A204.1 (cell line): ENCODE data around the gene TAX1BP3.
"Not testable (repeated sequence)": the region's sequence is repeated elsewhere in the genome, so short reads cannot be mapped to it uniquely, and the experiment has no call there.

ENCODE experiments used
- FAIRE-seq: peaks from 2 replicates; lab custom pipeline; 2012; peaks lifted over from hg19 to GRCh38; lab: Jason Lieb, UNC

The TAX1BP3 gene, protein sequence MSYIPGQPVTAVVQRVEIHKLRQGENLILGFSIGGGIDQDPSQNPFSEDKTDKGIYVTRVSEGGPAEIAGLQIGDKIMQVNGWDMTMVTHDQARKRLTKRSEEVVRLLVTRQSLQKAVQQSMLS

DNA sequence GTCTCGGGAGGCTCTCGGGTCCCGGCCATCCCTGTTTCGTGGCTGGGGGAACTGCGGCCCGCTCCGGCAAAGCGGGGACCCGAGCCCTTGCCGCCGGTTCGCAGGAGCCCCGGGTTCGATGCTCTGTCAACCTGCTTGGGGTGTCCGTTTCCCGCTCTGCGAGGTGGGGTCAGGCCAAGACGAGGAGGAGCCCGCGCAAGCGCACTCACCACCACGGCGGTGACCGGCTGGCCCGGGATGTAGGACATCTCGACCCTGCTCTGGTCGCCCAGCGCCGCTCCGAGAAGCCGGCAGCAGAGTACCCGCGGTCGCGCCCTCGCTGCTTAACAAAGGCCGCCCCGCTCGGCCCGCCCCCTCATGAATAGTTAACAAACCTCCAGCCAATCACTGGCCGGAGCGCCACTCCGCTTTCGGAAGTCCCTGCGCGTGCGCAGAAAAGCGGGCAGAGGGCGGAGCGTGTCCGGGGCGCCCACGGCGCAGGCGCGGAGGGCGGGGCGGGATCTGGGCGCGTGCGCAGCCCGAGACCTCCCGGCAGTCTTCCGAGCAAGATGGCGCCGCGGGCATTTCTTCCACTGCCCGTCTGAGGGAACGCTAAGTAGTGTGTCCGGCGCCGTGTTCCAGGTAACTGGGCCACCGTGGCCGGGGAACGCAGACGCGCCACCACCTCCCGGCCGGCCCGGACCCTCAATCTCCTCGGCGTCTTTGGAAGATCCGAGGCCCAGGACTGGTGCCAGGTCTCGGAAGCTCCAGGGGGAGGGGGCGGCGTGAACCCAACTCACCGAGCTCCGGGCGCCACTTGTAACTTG is at the start of gene TAX1BP3, which contains the start of gene EMC6:
Gene TAX1BP3 (minus strand): TSS at position 300 of the 806 bp plus-strand sequence. CDS start 52 bp downstream, at position 248.
Gene EMC6 (plus strand): TSS at position 534 of the 806 bp plus-strand sequence. CDS start 335 bp downstream, outside the sequence.
- peak; percentile 91 for FAIRE-seq

DNA sequence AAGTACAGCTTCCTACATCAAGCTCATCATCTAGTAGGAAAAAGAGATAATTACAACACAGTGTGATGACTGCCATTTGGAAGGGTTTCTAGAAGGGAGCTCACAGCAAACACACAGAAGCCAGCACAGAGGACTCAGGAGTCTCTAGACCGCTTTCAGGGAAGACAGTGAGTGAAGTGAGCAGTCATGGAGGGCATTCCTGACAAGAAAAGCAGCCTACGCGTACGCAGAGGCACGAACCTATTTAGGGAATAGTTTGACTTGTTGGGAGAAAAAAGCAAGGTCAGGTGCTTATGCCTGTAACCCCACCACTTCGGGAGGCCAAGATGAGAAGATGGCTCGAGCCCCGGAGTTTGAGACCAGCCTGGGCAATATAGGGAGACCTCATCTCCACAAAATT is 46.9 kb upstream of the TAX1BP3 start:
- FAIRE-seq: no peak

DNA sequence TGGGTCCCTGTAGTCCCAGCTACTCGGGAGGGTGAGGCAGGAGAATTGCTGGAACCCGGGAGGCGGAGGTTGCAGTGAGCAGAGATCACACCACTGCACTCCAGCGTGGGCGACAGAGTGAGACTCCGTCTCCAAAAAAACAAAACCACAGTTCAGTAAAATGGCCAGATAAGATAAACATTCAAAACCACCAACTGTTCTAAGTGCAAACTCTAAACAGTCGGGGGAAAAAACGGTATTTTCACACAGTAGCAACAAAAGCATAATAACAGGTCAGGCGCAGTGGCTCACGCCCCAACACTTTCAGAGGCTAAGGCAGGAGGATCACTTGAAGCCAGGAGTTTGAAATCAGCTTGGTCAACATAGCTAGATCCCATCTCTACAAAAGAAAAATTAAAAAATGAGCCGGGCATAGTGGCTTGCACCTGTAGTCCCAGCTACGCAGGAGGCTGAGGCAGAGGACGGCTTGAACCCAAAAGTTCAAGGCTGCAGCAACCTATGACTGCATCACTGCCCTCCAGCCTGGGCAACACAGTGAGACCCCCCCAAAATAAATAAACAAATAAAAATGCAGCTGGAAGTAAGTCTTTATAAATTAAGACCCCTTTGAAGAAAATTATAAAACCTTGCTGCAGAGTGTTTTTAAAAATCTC is 44.6 kb upstream of the TAX1BP3 start:
- no peak for FAIRE-seq

DNA sequence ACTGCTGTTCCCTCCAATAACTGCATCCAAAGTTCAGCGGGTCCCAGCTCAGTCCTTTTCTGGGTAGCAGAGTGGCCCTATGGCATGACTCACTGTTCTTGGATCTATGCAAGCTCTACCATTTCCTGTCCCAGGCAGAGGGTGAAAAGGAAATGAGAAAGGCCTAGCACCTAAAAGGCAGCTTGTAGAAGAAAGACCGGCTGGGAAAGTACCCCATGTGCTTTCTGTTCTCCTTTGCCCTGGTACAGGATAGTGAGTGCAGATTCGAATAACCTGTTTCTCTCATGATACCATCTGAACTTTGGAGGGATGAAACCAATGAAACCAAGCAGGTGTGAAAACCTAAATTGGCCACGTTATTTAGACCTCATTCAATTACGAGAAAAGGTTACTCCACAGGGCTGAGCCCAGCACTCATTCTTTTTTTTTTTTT is 42.6 kb upstream of the TAX1BP3 start:
- FAIRE-seq: no peak

DNA sequence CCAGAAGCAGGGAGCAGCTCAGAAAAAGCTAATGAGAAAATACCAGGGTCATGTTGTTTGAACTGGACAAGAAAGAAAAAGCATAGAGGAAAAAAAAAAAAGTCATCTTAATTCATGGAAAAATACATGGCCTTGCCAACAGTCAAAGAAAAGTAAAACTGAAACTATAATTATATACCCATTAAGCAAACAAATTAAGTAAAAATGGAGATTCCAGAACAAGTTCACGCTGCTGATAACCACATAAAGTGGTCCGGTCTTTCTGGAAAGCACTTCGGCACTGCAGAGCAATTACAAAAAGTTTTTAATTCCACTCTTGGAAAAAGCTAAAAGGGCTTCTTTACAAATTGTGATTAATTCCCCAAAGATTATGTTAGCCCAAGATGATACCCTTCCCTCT is 40.0 kb upstream of the TAX1BP3 start:
- peak; percentile 61 for FAIRE-seq

DNA sequence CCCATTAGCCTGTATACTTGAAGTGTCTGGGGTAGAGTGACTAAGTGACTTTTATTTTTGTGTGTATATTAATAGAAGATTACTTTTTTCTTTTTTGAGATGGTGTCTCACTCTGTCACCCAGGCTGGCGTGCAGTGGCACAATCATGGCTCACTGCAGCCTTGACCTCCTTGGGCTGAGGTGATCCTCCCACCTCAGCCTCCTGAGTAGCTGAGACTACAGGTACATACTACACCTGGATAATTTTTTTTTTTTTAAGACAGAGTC is 37.3 kb upstream of the TAX1BP3 start:
- not testable (repeated sequence) for FAIRE-seq

DNA sequence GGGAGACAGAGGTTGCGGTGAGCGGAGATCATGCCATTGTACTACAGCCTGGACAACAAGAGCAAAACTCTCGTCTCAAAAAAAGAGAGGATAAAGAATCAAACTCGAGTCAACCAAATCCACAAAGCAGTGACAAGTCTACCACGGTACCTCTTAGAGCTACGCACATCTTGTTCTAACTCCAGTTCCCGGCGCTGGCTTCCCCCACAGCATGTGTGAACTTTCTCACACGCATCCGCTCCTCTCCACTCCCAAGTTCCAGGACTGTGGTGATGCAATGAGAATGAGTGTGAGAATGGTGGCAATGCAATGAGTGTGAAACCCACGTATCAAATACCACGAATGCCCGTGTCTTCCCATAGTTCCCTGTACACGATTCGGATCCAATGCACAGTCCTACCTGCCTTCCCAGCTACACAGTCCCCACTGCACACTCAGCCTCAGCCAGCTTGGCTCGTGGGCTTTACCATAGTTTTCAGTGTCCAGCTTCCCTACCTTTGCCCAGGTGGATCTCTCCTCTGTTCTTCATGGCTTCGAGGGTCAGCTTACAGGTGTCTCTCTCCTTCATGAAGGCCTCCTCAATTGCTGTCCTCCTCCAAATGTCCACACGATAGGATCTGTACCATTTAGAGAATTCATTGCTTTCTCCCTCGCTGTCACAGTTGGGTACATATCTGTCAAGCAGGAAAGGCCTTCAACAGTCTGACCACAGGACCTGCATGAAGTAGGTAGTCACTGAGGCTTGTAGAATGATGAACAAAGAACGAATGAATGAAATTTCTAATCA is 36.7 kb upstream of the TAX1BP3 start:
- no peak for FAIRE-seq

DNA sequence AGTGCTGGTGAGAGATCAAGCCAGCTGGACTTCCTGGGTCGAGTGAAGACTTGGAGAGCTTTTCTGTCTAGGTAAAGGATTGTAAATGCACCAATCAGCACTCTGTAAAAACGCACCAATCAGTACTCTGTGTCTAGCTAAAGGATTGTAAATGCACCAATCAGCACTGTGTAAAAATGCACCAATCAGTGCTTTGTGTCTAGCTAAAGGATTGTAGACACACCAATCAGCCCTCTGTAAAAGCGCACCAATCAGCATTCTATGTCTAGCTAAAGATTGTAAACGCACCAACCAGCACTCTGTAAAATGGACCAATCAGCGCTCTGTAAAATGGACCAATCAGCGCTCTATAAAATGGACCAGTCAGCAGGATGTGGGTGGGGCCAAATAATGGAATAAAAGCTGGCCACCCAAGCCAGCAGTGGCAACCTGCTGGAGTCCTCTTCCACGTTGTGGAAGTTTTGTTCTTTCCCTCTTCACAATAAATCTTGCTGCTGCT is 33.7 kb upstream of the TAX1BP3 start:
- not testable (repeated sequence) for FAIRE-seq

DNA sequence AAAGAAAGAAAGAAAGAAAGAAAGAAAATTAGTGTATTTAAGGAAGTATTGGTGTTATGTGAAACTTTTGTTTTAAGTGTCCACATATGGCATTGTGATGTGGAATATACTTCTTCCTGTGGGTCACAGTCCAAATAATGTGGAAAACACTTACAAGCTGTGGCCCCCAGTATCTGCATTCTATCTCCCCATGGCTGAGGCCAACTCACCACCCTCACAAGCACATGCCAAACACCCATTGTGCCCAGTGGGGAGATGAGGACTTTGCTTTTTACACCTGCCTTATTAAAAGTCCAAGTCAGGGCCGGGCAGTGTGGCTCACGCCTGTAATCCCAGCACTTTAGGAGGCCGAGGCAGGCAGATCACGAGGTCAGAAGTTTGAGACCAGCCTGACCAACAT is 31.6 kb upstream of the TAX1BP3 start:
- FAIRE-seq: no peak

DNA sequence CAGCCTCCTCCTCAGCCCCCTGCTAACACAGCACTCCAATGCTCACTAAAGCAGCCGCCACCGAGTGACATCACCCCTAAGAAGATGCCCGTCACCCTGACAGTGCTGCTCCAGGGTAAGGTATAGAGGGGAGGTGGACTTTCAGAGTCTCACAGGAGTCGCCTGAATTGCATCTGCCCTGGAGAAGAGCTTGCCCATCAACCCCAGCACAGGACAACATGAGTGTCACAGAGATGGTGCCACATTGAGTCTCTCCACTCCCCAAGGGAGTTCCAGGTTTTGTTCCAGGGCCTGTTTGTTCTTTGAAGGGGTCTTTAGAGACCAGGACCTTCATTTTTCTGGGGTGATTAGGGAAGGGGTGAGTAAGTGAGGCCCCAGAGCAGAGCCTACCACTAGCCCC is 29.8 kb upstream of the TAX1BP3 start:
- no peak for FAIRE-seq

DNA sequence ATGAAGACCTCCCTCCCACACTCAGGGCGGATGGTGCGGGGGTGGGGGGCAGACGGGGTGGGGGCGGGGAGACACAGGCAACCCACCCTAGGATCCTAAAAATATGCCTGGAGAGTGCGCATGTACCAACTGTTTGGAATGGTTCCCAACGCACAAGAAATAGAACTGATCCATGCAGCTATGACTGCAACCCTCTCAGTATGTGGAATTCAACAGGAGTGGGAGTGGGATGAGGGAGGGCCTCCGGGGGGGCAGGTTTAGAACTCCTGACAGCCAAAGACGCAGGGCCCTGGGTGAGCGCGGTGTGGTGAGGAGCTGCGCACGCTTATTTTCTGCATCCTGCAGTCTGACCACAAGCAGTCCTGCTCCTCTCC is 28.7 kb upstream of the TAX1BP3 start:
- FAIRE-seq: no peak

DNA sequence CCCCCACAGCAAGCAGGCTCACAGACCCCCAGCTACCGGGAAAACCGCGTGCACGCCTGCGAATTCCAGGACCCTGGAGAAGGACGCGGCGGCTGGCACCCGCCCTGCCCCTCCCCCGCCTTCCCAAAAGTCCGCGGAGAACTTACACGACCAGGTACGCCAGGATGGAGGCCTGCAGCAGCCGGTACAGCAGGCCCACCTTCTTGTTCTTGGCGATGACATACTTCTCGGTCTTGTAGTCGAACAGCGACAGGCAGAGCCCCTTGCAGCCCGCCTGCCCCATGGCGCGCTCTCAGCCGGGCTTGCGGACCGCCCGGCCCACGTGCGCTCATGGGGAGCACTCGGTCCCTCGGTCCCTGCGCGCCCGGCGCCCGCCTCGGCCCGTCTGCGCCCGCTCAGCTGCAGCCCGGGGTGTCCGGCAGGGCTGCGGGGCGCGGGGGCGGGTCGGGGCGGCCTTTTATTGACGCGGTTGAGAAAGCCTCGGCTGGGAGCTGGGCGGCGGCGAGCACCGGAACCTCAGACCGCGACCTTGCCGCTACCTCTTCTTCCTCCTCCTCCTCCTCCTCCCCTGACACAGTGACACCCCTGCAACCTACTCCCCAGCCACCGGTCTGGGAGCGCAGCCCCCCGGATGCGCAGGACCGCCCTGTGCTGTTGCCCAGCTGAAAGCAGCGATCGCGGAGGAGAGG is 27.5 kb upstream of the TAX1BP3 start, which contains the start of gene P2RX5:
Gene P2RX5 (minus strand): TSS at position 433 of the 689 bp plus-strand sequence. CDS start 150 bp downstream, at position 283.
- no peak for FAIRE-seq

DNA sequence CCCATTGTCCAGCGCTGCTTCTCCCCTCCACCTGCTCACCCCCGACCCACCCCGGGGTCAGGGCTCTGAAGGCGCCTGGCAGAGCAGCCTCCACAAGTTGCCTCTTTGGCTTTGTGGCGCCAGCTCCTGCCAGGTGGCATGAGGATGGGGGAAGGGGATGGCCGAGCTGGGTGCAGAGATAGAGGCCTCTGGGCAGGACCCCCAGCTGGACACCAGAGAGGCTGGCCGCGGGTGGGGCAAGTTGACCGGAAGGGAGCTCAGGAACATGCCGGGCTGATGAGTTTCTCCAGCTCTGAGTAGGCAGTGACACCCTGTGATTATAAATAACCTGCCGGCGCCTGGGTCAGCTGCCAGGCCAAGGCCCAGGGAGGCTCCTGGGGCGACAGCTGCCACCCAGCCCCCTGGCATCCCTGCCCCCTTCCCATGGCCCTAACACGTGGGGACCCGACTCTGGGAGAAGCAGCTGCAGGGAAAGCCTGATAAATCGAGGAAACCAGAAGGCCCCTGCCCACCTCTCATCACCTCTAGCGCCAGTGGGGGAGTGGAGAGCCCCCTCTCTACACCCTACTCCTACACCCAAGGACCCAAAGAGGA is 26.8 kb upstream of the TAX1BP3 start:
- FAIRE-seq: no peak

DNA sequence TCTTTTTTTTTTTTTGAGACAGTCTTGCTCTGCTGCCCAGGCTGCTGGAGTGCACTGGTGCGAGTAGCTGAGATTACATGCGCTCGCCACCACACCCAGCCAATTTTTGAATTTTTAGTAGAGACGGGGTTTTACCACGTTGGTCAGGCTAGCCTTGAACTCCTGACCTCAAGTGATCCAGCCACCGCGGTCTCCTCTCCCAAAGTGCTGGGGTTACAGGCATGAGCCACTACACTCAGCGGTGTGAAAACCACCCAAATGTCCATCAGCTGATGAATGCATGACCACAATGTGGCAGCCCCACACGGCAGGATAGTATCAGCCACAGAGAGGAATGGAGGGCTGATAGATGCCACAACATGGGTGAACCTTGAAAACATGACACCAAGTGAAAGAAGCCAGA is 25.5 kb upstream of the TAX1BP3 start:
- FAIRE-seq: no peak

DNA sequence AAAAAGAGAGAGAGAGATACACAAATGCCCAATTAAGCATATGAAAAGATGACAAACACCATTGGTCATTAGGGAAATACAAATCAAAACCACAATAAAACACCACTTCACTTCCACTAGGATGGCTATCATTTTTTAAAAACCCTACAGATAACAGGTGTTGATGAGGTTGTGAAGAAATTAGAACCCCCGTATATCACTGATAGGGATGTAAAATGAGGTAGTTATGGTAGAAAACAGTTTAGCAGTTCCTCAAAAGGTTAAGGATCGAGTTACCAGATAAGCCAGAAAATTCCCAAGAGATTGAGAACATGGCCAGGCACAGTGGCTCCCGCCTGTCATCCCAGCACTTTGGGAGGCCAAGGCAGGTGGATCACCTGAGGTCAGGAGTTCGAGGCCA is 24.8 kb upstream of the TAX1BP3 start:
- no peak for FAIRE-seq

DNA sequence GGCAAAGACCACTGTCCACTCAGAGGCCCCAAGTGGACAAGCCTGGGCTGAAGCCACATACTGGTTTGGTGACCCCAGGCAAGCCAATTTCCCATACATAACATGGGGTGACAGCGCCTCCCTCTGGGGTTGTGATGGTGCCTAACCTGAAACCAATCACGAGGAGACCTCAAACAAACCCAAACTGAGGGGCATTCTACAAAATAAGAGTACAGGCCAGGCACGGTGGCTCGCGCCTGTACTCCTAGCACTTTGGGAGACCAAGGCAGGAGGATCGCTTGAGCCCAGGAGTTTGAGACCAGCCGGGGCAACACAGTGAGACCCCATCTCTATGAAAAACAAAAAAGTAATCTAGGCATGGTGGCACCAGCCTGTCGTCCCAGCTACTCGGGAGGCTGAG is 24.0 kb upstream of the TAX1BP3 start:
- no peak for FAIRE-seq

DNA sequence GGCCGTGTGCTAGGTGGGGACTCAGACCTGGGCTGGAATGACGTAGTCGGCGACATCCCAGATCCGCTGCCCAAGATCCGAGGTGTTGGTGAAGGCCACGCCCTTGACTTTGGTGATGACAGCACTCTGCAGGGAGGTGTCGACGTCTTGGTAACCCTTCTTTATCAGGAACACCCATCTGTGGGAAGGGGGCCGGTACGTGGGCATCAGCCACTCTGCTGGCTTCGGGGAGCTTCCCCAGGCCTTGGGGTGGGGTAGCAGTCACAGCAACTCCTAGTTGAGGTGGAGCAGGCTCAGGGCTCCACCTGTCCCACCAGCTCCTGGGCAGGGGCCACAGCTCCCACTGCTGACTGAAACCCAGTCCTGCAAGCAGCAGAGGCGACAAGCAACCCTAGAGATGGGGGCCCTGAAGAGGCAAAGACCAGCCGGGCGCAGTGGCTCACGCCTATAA is 23.3 kb upstream of the TAX1BP3 start:
- FAIRE-seq: no peak

DNA sequence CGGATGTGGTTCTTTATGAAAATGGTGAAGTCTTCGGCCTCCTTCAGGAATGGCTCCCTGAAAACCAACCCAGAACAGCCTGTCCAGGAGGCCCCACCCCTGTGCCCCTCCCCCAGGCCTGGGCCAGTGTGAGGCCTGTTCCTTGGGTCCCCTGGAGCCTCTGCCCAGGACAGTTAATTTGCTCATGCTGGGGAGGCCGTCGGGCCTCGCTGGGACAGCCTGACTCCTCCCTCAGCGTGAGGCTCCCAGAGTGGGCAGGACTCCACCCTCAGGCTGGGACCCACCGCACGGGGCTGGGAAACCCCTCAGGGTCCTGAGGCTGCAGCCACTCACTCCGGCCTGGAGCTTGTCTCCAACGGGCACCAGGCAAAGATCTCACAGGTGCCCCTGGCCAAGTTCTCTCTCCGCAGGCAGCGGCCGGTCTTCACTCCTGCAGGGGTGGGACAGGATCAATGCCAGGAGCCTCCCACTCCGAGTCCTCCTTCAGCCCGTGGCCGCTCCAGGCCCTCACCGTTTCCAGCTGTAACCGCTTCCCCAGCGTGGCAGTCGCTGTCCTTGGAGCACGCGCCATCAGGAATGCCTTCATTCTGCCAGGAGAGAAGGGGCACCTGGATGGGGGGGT is 21.8 kb upstream of the TAX1BP3 start:
- no peak for FAIRE-seq

DNA sequence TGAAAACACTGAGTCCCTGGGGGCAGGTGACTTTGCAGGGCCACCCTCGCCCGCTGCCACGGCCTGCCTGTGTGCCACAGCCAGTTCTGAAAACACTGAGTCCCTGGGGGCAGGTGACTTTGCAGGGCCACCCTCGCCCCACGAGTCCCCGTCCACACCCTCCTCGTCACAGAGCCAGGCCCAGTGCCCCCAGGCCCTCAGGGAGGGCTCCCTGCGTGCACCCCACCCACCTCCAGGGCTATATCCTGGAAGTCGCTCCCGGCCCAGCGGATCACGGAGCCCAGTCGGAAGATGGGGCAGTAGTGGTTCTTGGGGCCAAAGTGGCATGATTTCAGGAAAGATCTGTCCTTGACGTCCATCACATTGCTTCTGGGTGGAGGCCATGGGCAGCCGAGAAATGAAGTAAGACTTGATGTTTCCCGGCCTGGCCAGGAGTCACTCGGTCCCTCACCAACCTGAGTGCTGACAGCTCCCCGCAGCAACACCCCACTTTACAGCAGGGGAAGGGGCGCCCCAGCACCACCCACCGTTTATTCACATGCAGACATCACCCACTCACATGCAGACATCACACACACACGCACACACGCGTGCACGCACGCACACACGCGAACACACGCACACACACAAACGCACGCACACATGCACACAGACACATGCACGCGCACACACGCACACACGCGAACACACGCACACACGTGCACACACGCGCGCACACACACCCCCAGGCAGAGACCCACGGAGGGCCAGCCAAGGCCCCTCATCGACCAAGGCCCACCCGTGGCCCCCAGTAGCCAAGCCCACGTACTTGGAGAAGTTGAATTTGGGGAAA is 21.1 kb upstream of the TAX1BP3 start:
- no peak for FAIRE-seq

DNA sequence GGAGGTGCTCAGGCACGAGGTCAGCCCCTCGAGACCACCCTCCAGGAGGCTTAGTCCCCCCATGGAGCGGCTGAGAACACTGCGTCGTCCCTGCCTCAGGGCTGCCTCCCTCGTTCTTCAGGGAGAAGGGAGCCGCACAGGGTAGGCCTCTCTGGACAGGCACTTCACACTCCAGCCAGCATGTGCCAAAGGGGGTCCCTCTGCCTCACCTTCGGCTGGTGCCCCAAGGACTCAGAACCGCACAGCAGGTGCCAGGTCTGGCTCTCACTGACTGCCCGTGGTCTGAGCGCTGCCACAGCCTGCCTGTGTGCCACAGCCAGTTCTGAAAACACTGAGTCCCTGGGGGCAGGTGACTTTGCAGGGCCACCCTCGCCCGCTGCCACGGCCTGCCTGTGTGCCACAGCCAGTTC is 20.5 kb upstream of the TAX1BP3 start:
- FAIRE-seq: no peak
